ENCODE results near the gene CFAP92.
"Not testable (repeated sequence)": the region's sequence is repeated elsewhere in the genome, so short reads cannot be mapped to it uniquely, and the experiment has no call there.

CFAP92 gene

DNA sequence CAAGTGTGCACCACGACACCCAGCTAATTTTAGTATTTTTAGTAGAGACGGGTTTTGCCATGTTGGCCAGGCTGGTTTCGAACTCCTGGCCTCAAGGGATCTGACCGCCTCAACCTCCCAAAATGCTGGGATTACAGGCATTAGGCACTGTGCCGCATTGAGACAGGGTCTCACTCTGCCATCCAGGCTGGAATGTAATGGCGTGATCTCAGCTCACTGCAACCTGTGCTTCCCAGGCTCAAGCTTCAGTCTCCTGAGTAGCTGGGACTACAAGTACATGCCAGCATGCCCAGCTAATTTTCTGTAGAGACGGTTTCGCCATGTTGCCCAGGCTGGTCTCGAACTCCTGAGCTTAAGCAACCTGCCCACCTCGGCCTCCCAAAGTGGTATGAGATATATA is 62.8 kb downstream of the CFAP92 start:
- Histone ChIP-seq H3K27ac (ENCODE audit: low read length) (no peak overlapping the region), H3K9me3 (replicated peaks; ENCODE audit: insufficient read depth, low read length) (no peaks in the 10 kb centered on the region), H4K20me1 (ENCODE audit: insufficient read depth, low read length) (no peaks in the 10 kb centered on the region), H3F3A (ENCODE audit: insufficient read depth, low read length) (no peaks in the 10 kb centered on the region), H2AFZ (ENCODE audit: low read length) (no peak overlapping the region), H3K9ac (ENCODE audit: low read length) (no peak overlapping the region), H3K9me2 (replicated peaks; ENCODE audit: insufficient read depth, low read length) (no peaks in the 10 kb centered on the region), H3K4me2 (ENCODE audit: low read depth, low read length) (no peak overlapping the region), H3K4me1 (ENCODE audit: low read length) (no peaks in the 10 kb centered on the region), H3K79me2 (ENCODE audit: low read length) (no peaks in the 10 kb centered on the region), H3K27me3 (replicated peaks; ENCODE audit: insufficient read depth, low read length) (peaks cover 12% of the 10 kb centered on the region), H3K4me3 (ENCODE audit: low read length) (no peak overlapping the region), H3K36me3 (replicated peaks; ENCODE audit: insufficient read depth, low read length) (no peaks in the 10 kb centered on the region)
- TF ChIP-seq, protein P1, sequence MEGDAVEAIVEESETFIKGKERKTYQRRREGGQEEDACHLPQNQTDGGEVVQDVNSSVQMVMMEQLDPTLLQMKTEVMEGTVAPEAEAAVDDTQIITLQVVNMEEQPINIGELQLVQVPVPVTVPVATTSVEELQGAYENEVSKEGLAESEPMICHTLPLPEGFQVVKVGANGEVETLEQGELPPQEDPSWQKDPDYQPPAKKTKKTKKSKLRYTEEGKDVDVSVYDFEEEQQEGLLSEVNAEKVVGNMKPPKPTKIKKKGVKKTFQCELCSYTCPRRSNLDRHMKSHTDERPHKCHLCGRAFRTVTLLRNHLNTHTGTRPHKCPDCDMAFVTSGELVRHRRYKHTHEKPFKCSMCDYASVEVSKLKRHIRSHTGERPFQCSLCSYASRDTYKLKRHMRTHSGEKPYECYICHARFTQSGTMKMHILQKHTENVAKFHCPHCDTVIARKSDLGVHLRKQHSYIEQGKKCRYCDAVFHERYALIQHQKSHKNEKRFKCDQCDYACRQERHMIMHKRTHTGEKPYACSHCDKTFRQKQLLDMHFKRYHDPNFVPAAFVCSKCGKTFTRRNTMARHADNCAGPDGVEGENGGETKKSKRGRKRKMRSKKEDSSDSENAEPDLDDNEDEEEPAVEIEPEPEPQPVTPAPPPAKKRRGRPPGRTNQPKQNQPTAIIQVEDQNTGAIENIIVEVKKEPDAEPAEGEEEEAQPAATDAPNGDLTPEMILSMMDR (IDR thresholded peaks at IDR 0.05; ENCODE audit: low read length), result no peak
- TF ChIP-seq EZH2phosphoT487 (IDR thresholded peaks at IDR 0.05; ENCODE audit: low read length), result no peak
- TF ChIP-seq EZH2 (optimal IDR thresholded peaks at IDR 0.05; ENCODE audit: low read depth, low read length), result no peak
- DNase-seq, result no peak

DNA sequence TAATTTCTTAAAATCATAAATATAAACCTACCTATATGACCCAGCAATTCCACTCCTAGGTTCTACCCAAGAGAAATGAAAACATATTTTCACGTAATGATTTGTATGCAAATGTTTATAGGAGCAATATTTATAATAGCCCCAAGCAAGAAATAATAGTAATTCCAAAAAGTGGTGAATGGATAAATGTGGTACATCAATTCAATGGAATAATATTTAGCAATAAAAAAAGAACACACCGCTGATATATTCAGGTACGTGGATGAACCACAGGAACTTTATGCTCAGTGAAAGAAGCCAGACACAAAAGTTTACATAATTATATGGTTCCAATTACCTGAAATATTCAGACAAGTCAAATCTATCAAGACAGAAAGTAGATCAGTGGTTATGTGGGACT is 64.5 kb downstream of the CFAP92 start:
- Histone ChIP-seq H3K9me3 (replicated peaks; ENCODE audit: insufficient read depth, low read length) (no peaks in the 10 kb centered on the region), H3K27me3 (replicated peaks; ENCODE audit: insufficient read depth, low read length) (peaks cover 12% of the 10 kb centered on the region)

DNA sequence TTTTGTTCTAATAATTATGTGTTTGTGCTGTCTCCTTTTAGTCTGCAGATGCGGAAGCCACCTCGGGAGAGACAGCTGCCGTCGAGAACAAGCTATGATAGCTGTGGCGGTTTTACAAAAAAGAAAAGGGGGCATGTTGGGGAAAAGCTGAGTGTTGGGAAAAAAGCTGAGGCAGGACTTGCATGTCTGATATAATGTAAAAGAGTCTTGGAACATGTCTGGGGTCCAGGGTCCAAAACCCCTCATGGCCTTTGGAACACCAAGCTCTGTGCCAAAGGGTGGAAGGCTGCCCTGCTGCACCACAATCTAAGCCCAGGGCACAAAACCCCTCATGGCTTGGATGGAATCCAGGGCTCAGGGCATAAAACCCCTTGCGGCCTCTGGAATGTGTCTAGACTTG is 69.9 kb downstream of the CFAP92 start:
- H3K36me3 ChIP-seq (replicated peaks; ENCODE audit: insufficient read depth, low read length); H4K20me1 ChIP-seq (ENCODE audit: insufficient read depth, low read length); H3K4me2 ChIP-seq (ENCODE audit: low read depth, low read length); DNase-seq; H3K79me2 ChIP-seq (ENCODE audit: low read length); H3K27ac ChIP-seq (ENCODE audit: low read length); H3K9me3 ChIP-seq (replicated peaks; ENCODE audit: insufficient read depth, low read length); H2AFZ ChIP-seq (ENCODE audit: low read length); H3K9ac ChIP-seq (ENCODE audit: low read length); H3K4me1 ChIP-seq (ENCODE audit: low read length); H3K4me3 ChIP-seq (ENCODE audit: low read length); H3K9me2 ChIP-seq (replicated peaks; ENCODE audit: insufficient read depth, low read length); H3K27me3 ChIP-seq (replicated peaks; ENCODE audit: insufficient read depth, low read length); H3F3A ChIP-seq (ENCODE audit: insufficient read depth, low read length): not testable (repeated sequence)

More for the DNA sequence above, 64.5 kb downstream of the CFAP92 start:
- H4K20me1 ChIP-seq (ENCODE audit: insufficient read depth, low read length), result no peaks in the 10 kb centered on the region
- no peaks in the 10 kb centered on the region for H3K4me1 ChIP-seq (ENCODE audit: low read length)
- H3F3A ChIP-seq (ENCODE audit: insufficient read depth, low read length), result no peaks in the 10 kb centered on the region
- H3K36me3 ChIP-seq (replicated peaks; ENCODE audit: insufficient read depth, low read length), result no peaks in the 10 kb centered on the region
- no peak overlapping the region for H3K4me2 ChIP-seq (ENCODE audit: low read depth, low read length)
- H3K27ac ChIP-seq (ENCODE audit: low read length), result no peak overlapping the region
- no peak for DNase-seq
- H3K79me2 ChIP-seq (ENCODE audit: low read length), result no peaks in the 10 kb centered on the region
- TF ChIP-seq EZH2 (optimal IDR thresholded peaks at IDR 0.05; ENCODE audit: low read depth, low read length) (no peak), EZH2phosphoT487 (IDR thresholded peaks at IDR 0.05; ENCODE audit: low read length) (no peak)
- TF ChIP-seq, protein P1 (IDR thresholded peaks at IDR 0.05; ENCODE audit: low read length), result no peak
- no peak overlapping the region for H3K9ac ChIP-seq (ENCODE audit: low read length)
- no peaks in the 10 kb centered on the region for H3K9me2 ChIP-seq (replicated peaks; ENCODE audit: insufficient read depth, low read length)
- H2AFZ ChIP-seq (ENCODE audit: low read length), result no peak overlapping the region
- H3K4me3 ChIP-seq (ENCODE audit: low read length), result no peak overlapping the region

DNA sequence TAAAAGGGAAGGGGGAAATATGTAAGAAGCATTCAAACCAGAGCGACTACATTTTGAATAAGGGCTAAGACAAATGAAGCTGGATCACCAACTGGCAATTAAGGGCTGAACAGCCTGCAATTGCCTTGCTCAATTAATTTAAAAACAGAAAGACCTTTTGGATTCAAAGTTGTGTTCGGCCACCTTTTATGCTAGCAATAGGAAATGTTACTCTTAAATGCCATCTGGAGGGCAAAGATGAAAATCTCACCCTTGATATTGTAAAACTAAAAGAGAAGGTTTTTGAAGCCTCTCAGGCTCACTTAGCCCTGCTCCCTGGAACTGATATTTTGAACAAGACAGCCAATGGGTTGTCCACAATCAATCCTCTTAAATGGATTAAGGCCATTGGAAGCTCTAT is 70.3 kb downstream of the CFAP92 start:
- no peaks in the 10 kb centered on the region for H3K9me3 ChIP-seq (replicated peaks; ENCODE audit: insufficient read depth, low read length)
- H3K4me1 ChIP-seq (ENCODE audit: low read length), result no peaks in the 10 kb centered on the region
- H3K27ac ChIP-seq (ENCODE audit: low read length), result no peak overlapping the region
- TF ChIP-seq EZH2phosphoT487 (IDR thresholded peaks at IDR 0.05; ENCODE audit: low read length), result no peak
- TF ChIP-seq EZH2 (optimal IDR thresholded peaks at IDR 0.05; ENCODE audit: low read depth, low read length), result no peak
- 0 out of 2 replicates have a peak, but pooled peaks cover 2% of the 10 kb centered on the region for H3F3A ChIP-seq (ENCODE audit: insufficient read depth, low read length)
- H2AFZ ChIP-seq (ENCODE audit: low read length), result no peak overlapping the region
- H3K27me3 ChIP-seq (replicated peaks; ENCODE audit: insufficient read depth, low read length), result no peaks in the 10 kb centered on the region
- H3K9me2 ChIP-seq (replicated peaks; ENCODE audit: insufficient read depth, low read length), result no peaks in the 10 kb centered on the region
- H3K79me2 ChIP-seq (ENCODE audit: low read length), result no peaks in the 10 kb centered on the region
- no peak overlapping the region for H3K9ac ChIP-seq (ENCODE audit: low read length)
- no peak overlapping the region for H3K4me3 ChIP-seq (ENCODE audit: low read length)
- DNase-seq, result no peak
- no peaks in the 10 kb centered on the region for H3K36me3 ChIP-seq (replicated peaks; ENCODE audit: insufficient read depth, low read length)
- H4K20me1 ChIP-seq (ENCODE audit: insufficient read depth, low read length), result no peaks in the 10 kb centered on the region
- no peak overlapping the region for H3K4me2 ChIP-seq (ENCODE audit: low read depth, low read length)

Data from MM.1S (cell line).